CD8-positive, alpha-beta memory T cell (primary cell): Measurements from ENCODE around the gene SEMA5A. TPM values are rescaled to one million over a fixed set of nuclear protein-coding genes. Genes with fewer than 3 reads are reported as not detected.

Experiments
- CTCF ChIA-PET: fragments of 350-600 bp; sonication (Branson Sonifier 250); formaldehyde crosslinking; loops from one replicate; lab custom pipeline; 2021; ENCODE audit warnings: antibody characterized with exemption; lab: Charles Lee
- POLR2A ChIA-PET: fragments of 350-600 bp; sonication (Branson Sonifier 250); formaldehyde crosslinking; loops from one replicate; lab custom pipeline; 2021; ENCODE audit warnings: antibody characterized with exemption; lab: Charles Lee
- DNase-seq, 5 donors: peaks; one replicate each; pipeline versions ENCODE4 v3.0.0 to v3.0.0-alpha.2; 2020 to 2022; ENCODE audit warnings: mixed read lengths in 1 of 5
- H3K27ac ChIP-seq: one replicate; pipeline ENCODE4 v1.7.0; 2013; ENCODE audit warnings: low read depth, mild to moderate bottlenecking, low read length, moderate library complexity
- H3K27me3 ChIP-seq: 2 replicates; pipeline ENCODE4 v1.7.0; 2013; ENCODE audit warnings: low read length, mild to moderate bottlenecking; ENCODE audit not compliant: insufficient read depth, poor library complexity, severe bottlenecking
- H3K36me3 ChIP-seq: 2 replicates; pipeline ENCODE4 v1.7.0; 2013; ENCODE audit warnings: mild to moderate bottlenecking, low read length, moderate library complexity; ENCODE audit not compliant: insufficient read depth
- H3K4me1 ChIP-seq: 2 replicates; pipeline ENCODE4 v1.7.0; 2013; ENCODE audit warnings: mild to moderate bottlenecking, low read length, moderate library complexity; ENCODE audit not compliant: insufficient read depth
- H3K4me3 ChIP-seq: 2 replicates; pipeline ENCODE4 v1.7.0; 2013; ENCODE audit warnings: mild to moderate bottlenecking, low read length
- H3K9me3 ChIP-seq: 2 replicates; pipeline ENCODE4 v1.7.0; 2013; ENCODE audit warnings: mild to moderate bottlenecking, low read length
- H3K27ac Mint-ChIP-seq, 8 donors: one replicate each; pipeline ENCODE4 v1.8.0; 2020 to 2021; ENCODE audit warnings: mixed read lengths in 8 of 8, mild to moderate bottlenecking in 6 of 8, inconsistent platforms in 3 of 8, moderate library complexity in 3 of 8
- H3K27me3 Mint-ChIP-seq, 2 donors: one replicate each; pipeline ENCODE4 v1.8.0; 2020 to 2021; ENCODE audit warnings: mixed read lengths in 2 of 2, mild to moderate bottlenecking in 1 of 2, moderate library complexity in 1 of 2
- H3K36me3 Mint-ChIP-seq, 3 donors: one replicate each; pipeline ENCODE4 v1.8.0; 2020 to 2021; ENCODE audit warnings: mixed read lengths in 3 of 3, inconsistent platforms in 1 of 3, mild to moderate bottlenecking in 1 of 3
- H3K4me1 Mint-ChIP-seq, 3 donors: one replicate each; pipeline ENCODE4 v1.8.0; 2020 to 2021; ENCODE audit warnings: mixed read lengths in 3 of 3, inconsistent platforms in 1 of 3, mild to moderate bottlenecking in 1 of 3
- H3K4me3 Mint-ChIP-seq, 7 donors: one replicate each; pipeline ENCODE4 v1.8.0; 2020 to 2021; ENCODE audit warnings: mixed read lengths in 7 of 7, mild to moderate bottlenecking in 6 of 7, moderate library complexity in 4 of 7, inconsistent platforms in 2 of 7
- H3K9me3 Mint-ChIP-seq, 5 donors: one replicate each; pipeline ENCODE4 v1.8.0; 2020 to 2022; ENCODE audit warnings: mixed read lengths in 5 of 5, mild to moderate bottlenecking in 3 of 5, moderate library complexity in 2 of 5, inconsistent platforms in 1 of 5
- polyA plus RNA-seq: library from polyadenylated mRNA; unstranded; fragments of 300-500 nt; fragmentation: Illumina TruSeq; gene quantifications from one replicate; pipeline ENCODE4 v1.2.3, GENCODE V29; 2021
- total RNA-seq, 2 experiments: library from RNA; stranded (reverse); gene quantifications; one replicate each; pipeline ENCODE4 v1.2.3, GENCODE V29; 2021

The SEMA5A gene
- total and polyA plus RNA-seq, 3 experiments from 2014 or later: not detected

GRCh38 chr5:9534881-9535517, 10.9 kb downstream of the SEMA5A start:
- Histone ChIP-seq H3K36me3 (no peaks in the 10 kb centered on the region), H3K4me1 (no peaks in the 10 kb centered on the region), H3K27me3 (no peaks in the 10 kb centered on the region), H3K4me3 (no peak overlapping the region), H3K27ac (no peak overlapping the region), H3K9me3 (no peaks in the 10 kb centered on the region)
- Mint-ChIP-seq H3K9me3 (peaks cover 0 to 10% (median 2%) of the 10 kb centered on the region in 5 donors), H3K4me1 (no peaks in the 10 kb centered on the region), H3K4me3 (no peak overlapping the region), H3K36me3 (no peaks in the 10 kb centered on the region), H3K27ac (no peak overlapping the region), H3K27me3 (no peaks in the 10 kb centered on the region)
- CTCF ChIA-PET: no interaction called here
- no peak for DNase-seq
- POLR2A ChIA-PET: no interaction called here

- DNase-seq: no peak
- Mint-ChIP-seq H3K9me3 (peaks cover 0 to 10% (median 2%) of the 10 kb centered on the region in 5 donors), H3K27ac (no peak overlapping the region), H3K4me3 (no peak overlapping the region), H3K4me1 (no peaks in the 10 kb centered on the region), H3K27me3 (no peaks in the 10 kb centered on the region), H3K36me3 (no peaks in the 10 kb centered on the region)
- Histone ChIP-seq H3K4me1 (no peaks in the 10 kb centered on the region), H3K27ac (no peak overlapping the region), H3K27me3 (no peaks in the 10 kb centered on the region), H3K4me3 (no peak overlapping the region), H3K9me3 (no peaks in the 10 kb centered on the region), H3K36me3 (no peaks in the 10 kb centered on the region)
- POLR2A ChIA-PET: no interaction called here
- CTCF ChIA-PET: no interaction called here
Measured at GRCh38 chr5:9533562-9534364, 12.1 kb downstream of the SEMA5A start.

GRCh38 chr5:9533096-9533495, 12.8 kb downstream of the SEMA5A start:
- H3K4me3 ChIP-seq: no peak overlapping the region
- no peaks in the 10 kb centered on the region for H3K4me1 ChIP-seq
- Mint-ChIP-seq H3K4me3 (no peak overlapping the region), H3K4me1 (no peaks in the 10 kb centered on the region), H3K27ac (no peak overlapping the region), H3K9me3 (peaks cover 0 to 10% (median 2%) of the 10 kb centered on the region in 5 donors), H3K27me3 (no peaks in the 10 kb centered on the region), H3K36me3 (no peaks in the 10 kb centered on the region)
- no peaks in the 10 kb centered on the region for H3K36me3 ChIP-seq
- no peak overlapping the region for H3K27ac ChIP-seq
- DNase-seq: no peak
- POLR2A ChIA-PET: no interaction called here
- CTCF ChIA-PET: no interaction called here
- no peaks in the 10 kb centered on the region for H3K9me3 ChIP-seq
- no peaks in the 10 kb centered on the region for H3K27me3 ChIP-seq

GRCh38 chr5:9529513-9529912, 16.4 kb downstream of the SEMA5A start:
- Mint-ChIP-seq H3K36me3 (no peaks in the 10 kb centered on the region), H3K4me3 (no peak overlapping the region), H3K9me3 (peaks cover 0 to 9% (median 2%) of the 10 kb centered on the region in 5 donors), H3K27ac (no peak overlapping the region), H3K4me1 (no peaks in the 10 kb centered on the region), H3K27me3 (no peaks in the 10 kb centered on the region)
- no peak for DNase-seq
- ChIA-PET CTCF (no interaction called here), POLR2A (no interaction called here)
- H3K27ac ChIP-seq: no peak overlapping the region
- no peaks in the 10 kb centered on the region for H3K27me3 ChIP-seq
- H3K36me3 ChIP-seq: no peaks in the 10 kb centered on the region
- no peaks in the 10 kb centered on the region for H3K9me3 ChIP-seq
- H3K4me3 ChIP-seq: no peak overlapping the region
- H3K4me1 ChIP-seq: no peaks in the 10 kb centered on the region

- Histone ChIP-seq H3K9me3 (no peaks in the 10 kb centered on the region), H3K27ac (no peak overlapping the region), H3K27me3 (no peaks in the 10 kb centered on the region), H3K4me3 (no peak overlapping the region), H3K36me3 (no peaks in the 10 kb centered on the region), H3K4me1 (no peaks in the 10 kb centered on the region)
- DNase-seq: no peak
- Mint-ChIP-seq H3K9me3 (peaks cover 0 to 9% (median 2%) of the 10 kb centered on the region in 5 donors), H3K27ac (no peak overlapping the region), H3K4me1 (no peaks in the 10 kb centered on the region), H3K4me3 (no peak overlapping the region), H3K36me3 (no peaks in the 10 kb centered on the region), H3K27me3 (no peaks in the 10 kb centered on the region)
- CTCF ChIA-PET: no interaction called here
- POLR2A ChIA-PET: no interaction called here
Measured at GRCh38 chr5:9529041-9529480, 16.8 kb downstream of the SEMA5A start.

GRCh38 chr5:9524941-9525340, 20.9 kb downstream of the SEMA5A start:
- H3K4me3 Mint-ChIP-seq: no peak overlapping the region
- ChIA-PET CTCF (no interaction called here), POLR2A (no interaction called here)
- Histone ChIP-seq H3K4me1 (no peaks in the 10 kb centered on the region), H3K27ac (no peak overlapping the region), H3K36me3 (no peaks in the 10 kb centered on the region), H3K9me3 (no peaks in the 10 kb centered on the region), H3K4me3 (no peak overlapping the region), H3K27me3 (no peaks in the 10 kb centered on the region)
- no peaks in the 10 kb centered on the region for H3K27me3 Mint-ChIP-seq
- no peak overlapping the region for H3K27ac Mint-ChIP-seq
- peaks cover 0 to 6% (median 3%) of the 10 kb centered on the region in 5 donors for H3K9me3 Mint-ChIP-seq
- DNase-seq: no peak
- H3K36me3 Mint-ChIP-seq: no peaks in the 10 kb centered on the region
- H3K4me1 Mint-ChIP-seq: no peaks in the 10 kb centered on the region

GRCh38 chr5:9523090-9523823, 22.6 kb downstream of the SEMA5A start:
- no peak overlapping the region for H3K4me3 Mint-ChIP-seq
- CTCF ChIA-PET: no interaction called here

GRCh38 chr5:9519537-9519936, 26.3 kb downstream of the SEMA5A start:
- DNase-seq: no peak
- Mint-ChIP-seq H3K4me3 (no peak overlapping the region), H3K9me3 (peaks cover 0 to 7% (median 2%) of the 10 kb centered on the region in 5 donors), H3K27ac (no peak overlapping the region), H3K4me1 (no peaks in the 10 kb centered on the region), H3K36me3 (no peaks in the 10 kb centered on the region), H3K27me3 (no peaks in the 10 kb centered on the region)
- H3K27me3 ChIP-seq: no peaks in the 10 kb centered on the region
- H3K27ac ChIP-seq: no peak overlapping the region
- POLR2A ChIA-PET: no interaction called here
- no peaks in the 10 kb centered on the region for H3K9me3 ChIP-seq
- H3K4me3 ChIP-seq: no peak overlapping the region
- no peaks in the 10 kb centered on the region for H3K4me1 ChIP-seq
- H3K36me3 ChIP-seq: no peaks in the 10 kb centered on the region
- CTCF ChIA-PET: no interaction called here

More at GRCh38 chr5:9523090-9523823, 22.6 kb downstream of the SEMA5A start:
- Histone ChIP-seq H3K9me3 (no peaks in the 10 kb centered on the region), H3K4me3 (no peak overlapping the region), H3K36me3 (no peaks in the 10 kb centered on the region), H3K4me1 (no peaks in the 10 kb centered on the region), H3K27ac (no peak overlapping the region), H3K27me3 (no peaks in the 10 kb centered on the region)
- H3K27ac Mint-ChIP-seq: no peak overlapping the region
- no peak for DNase-seq
- POLR2A ChIA-PET: no interaction called here
- no peaks in the 10 kb centered on the region for H3K36me3 Mint-ChIP-seq
- H3K9me3 Mint-ChIP-seq: peaks cover 0 to 9% (median 3%) of the 10 kb centered on the region in 5 donors
- H3K4me1 Mint-ChIP-seq: no peaks in the 10 kb centered on the region
- H3K27me3 Mint-ChIP-seq: no peaks in the 10 kb centered on the region
